Upper lobe of left lung (tissue), 6 donors: ENCODE results near the gene TENM3. TPM values are rescaled to one million over a fixed set of nuclear protein-coding genes. Genes with fewer than 3 reads are reported as not detected.
A peak's percentile ranks its signal among the peaks of the same experiment; 100 is the strongest.

Source experiments
- ATAC-seq, 2 donors: fragments of 200-7000 bp; cut with Tn5 transposase; one replicate each; pipeline ENCODE4 v1.9.1; 2022; ENCODE audit warnings: mild to moderate bottlenecking in 2 of 2, moderate library complexity in 2 of 2; ENCODE audit not compliant: low FRiP score in 2 of 2
- DNase-seq, 2 donors: peaks; one replicate each; pipeline ENCODE4 v3.0.0-alpha.2; 2019 to 2020
- H3K27ac ChIP-seq, 4 donors: fragments of 200-600 bp; sonication (generic); one replicate each; pipeline ENCODE4 v1.5.1; 2016 to 2019
- H3K27me3 ChIP-seq, 4 donors: fragments of 200-600 bp; sonication (generic); one replicate each; pipeline ENCODE4 v1.5.1; 2017 to 2019
- H3K36me3 ChIP-seq, 4 donors: fragments of 200-600 bp; sonication (generic); one replicate each; pipeline ENCODE4 v1.5.1; 2016 to 2019
- H3K4me1 ChIP-seq, 4 donors: fragments of 200-600 bp; sonication (generic); one replicate each; pipeline ENCODE4 v1.5.1; 2018 to 2019
- H3K4me3 ChIP-seq, 4 donors: fragments of 200-600 bp; sonication (generic); one replicate each; pipeline ENCODE4 v1.5.1; 2017 to 2019; ENCODE audit warnings: mild to moderate bottlenecking in 2 of 4, moderate library complexity in 1 of 4
- H3K9me3 ChIP-seq, 4 donors: fragments of 200-600 bp; sonication (generic); one replicate each; pipeline ENCODE4 v1.5.1; 2018 to 2019
- CTCF ChIP-seq, 6 experiments: fragments of 450-650 bp in 4 of 6; fragments of 200-600 bp in 2 of 6; sonication (generic) in 2 of 6; IDR thresholded peaks; one replicate each; pipeline ENCODE4 v1.5.1; 2016 to 2019; ENCODE audit warnings: antibody characterized with exemption in 6 of 6
- EP300 ChIP-seq, 4 donors: sonication (generic); formaldehyde crosslinking; IDR thresholded peaks; one replicate each; pipeline ENCODE4 v1.5.1; 2017; ENCODE audit warnings: antibody characterized with exemption in 4 of 4, control low read depth in 2 of 4
- POLR2A ChIP-seq, 4 donors: fragments of 450-650 bp; IDR thresholded peaks; one replicate each; pipeline ENCODE4 v1.5.1; 2016 to 2017; ENCODE audit warnings: antibody characterized with exemption in 4 of 4, mild to moderate bottlenecking in 2 of 4
- POLR2AphosphoS5 ChIP-seq, 2 donors: sonication (generic); formaldehyde crosslinking; IDR thresholded peaks; one replicate each; pipeline ENCODE4 v1.5.1; 2017; ENCODE audit warnings: antibody characterized with exemption in 2 of 2
- WGBS, 2 donors: methylation state at CpG; one replicate each; pipeline ENCODE4 v1.1.5; 2017 to 2018; 5-methylcytosine and 5-hydroxymethylcytosine counted together
- total RNA-seq, 6 donors: library from RNA; depleted of rRNA in 4 of 6; stranded (reverse); fragments of >200 nt in 4 of 6; gene quantifications; one replicate each; pipeline versions ENCODE4 v1.1.0 to v1.2.1, GENCODE V29; 2016 to 2021
- donor health status: DM: no; HTN: no; CAD: no; lungs with moderate emphysema.
- donor health status: DM: no; HTN: yes; CAD: no; lungs with severe emphysema.

TENM3 gene
- total RNA-seq, 6 donors from 2014 or later = 0.33 to 7.1 (median 1.1) TPM

GRCh38 chr4:182449930-182450439 lies 206.8 kb downstream of the TENM3 start:
- H3K4me3 ChIP-seq = peak overlapping the region in 1 of 4 donors; percentile 59
- TF ChIP-seq POLR2A (IDR thresholded peaks at IDR 0.05) = no peak
- TF ChIP-seq CTCF (IDR thresholded peaks at IDR 0.05) = no peak
- no peak for TF ChIP-seq EP300 (IDR thresholded peaks at IDR 0.05)
- TF ChIP-seq POLR2AphosphoS5 (IDR thresholded peaks at IDR 0.05) = no peak
- H3K4me1 ChIP-seq = peaks cover 16 to 25% (median 18%) of the 10 kb centered on the region in 4 donors
- H3K36me3 ChIP-seq = no peaks in the 10 kb centered on the region
- no peaks in the 10 kb centered on the region for H3K9me3 ChIP-seq
- peaks cover 0 to 34% (median 12%) of the 10 kb centered on the region in 4 donors for H3K27me3 ChIP-seq
- no peak for DNase-seq
- no peak for ATAC-seq
- 8 to 14% methylated on average over 4 of the region's 4 CpGs for WGBS, 2 donors
- no peak overlapping the region for H3K27ac ChIP-seq

GRCh38 chr4:182451441-182451840 lies 208.2 kb downstream of the TENM3 start:
- H3K27me3 ChIP-seq = peaks cover 0 to 34% (median 12%) of the 10 kb centered on the region in 4 donors
- 68 to 78% methylated on average over 4 of the region's 4 CpGs for WGBS, 2 donors
- no peaks in the 10 kb centered on the region for H3K36me3 ChIP-seq
- H3K27ac ChIP-seq = no peak overlapping the region
- H3K4me3 ChIP-seq = no peak overlapping the region
- no peak for ATAC-seq
- TF ChIP-seq POLR2AphosphoS5 (IDR thresholded peaks at IDR 0.05) (no peak), EP300 (IDR thresholded peaks at IDR 0.05) (no peak), CTCF (IDR thresholded peaks at IDR 0.05) (no peak), POLR2A (IDR thresholded peaks at IDR 0.05) (no peak)
- no peak for DNase-seq
- peaks cover 16 to 25% (median 18%) of the 10 kb centered on the region in 4 donors for H3K4me1 ChIP-seq
- no peaks in the 10 kb centered on the region for H3K9me3 ChIP-seq

GRCh38 chr4:182453830-182454229 lies 210.6 kb downstream of the TENM3 start:
- DNase-seq (no peak), ATAC-seq (no peak)
- peaks cover 7 to 15% (median 10%) of the 10 kb centered on the region in 4 donors for H3K4me1 ChIP-seq
- H3K27ac ChIP-seq = no peak overlapping the region
- peaks cover 0 to 23% (median 3%) of the 10 kb centered on the region in 4 donors for H3K27me3 ChIP-seq
- WGBS, 2 donors = 73 to 78% methylated on average over 2 of the region's 2 CpGs
- TF ChIP-seq POLR2AphosphoS5 (IDR thresholded peaks at IDR 0.05) (no peak), POLR2A (IDR thresholded peaks at IDR 0.05) (no peak), EP300 (IDR thresholded peaks at IDR 0.05) (no peak), CTCF (IDR thresholded peaks at IDR 0.05) (no peak)
- H3K9me3 ChIP-seq = no peaks in the 10 kb centered on the region
- no peak overlapping the region for H3K4me3 ChIP-seq
- no peaks in the 10 kb centered on the region for H3K36me3 ChIP-seq

- no peak overlapping the region for H3K27ac ChIP-seq
- H3K27me3 ChIP-seq = peaks cover 0 to 21% (median 2%) of the 10 kb centered on the region in 4 donors
- WGBS, 2 donors = 46 to 47% methylated on average over 6 of the region's 6 CpGs
- peaks cover 3 to 8% (median 6%) of the 10 kb centered on the region in 4 donors for H3K4me1 ChIP-seq
- H3K36me3 ChIP-seq = no peaks in the 10 kb centered on the region
- H3K4me3 ChIP-seq = no peak overlapping the region
- DNase-seq = no peak
- no peaks in the 10 kb centered on the region for H3K9me3 ChIP-seq
- ATAC-seq = no peak
- TF ChIP-seq POLR2AphosphoS5 (IDR thresholded peaks at IDR 0.05) (no peak), CTCF (IDR thresholded peaks at IDR 0.05) (no peak), POLR2A (IDR thresholded peaks at IDR 0.05) (no peak), EP300 (IDR thresholded peaks at IDR 0.05) (no peak)
Measured at GRCh38 chr4:182454440-182455013, 211.3 kb downstream of the TENM3 start.

- no peaks in the 10 kb centered on the region for H3K4me1 ChIP-seq
- no peak overlapping the region for H3K27ac ChIP-seq
- TF ChIP-seq CTCF (IDR thresholded peaks at IDR 0.05) (no peak), POLR2A (IDR thresholded peaks at IDR 0.05) (no peak), POLR2AphosphoS5 (IDR thresholded peaks at IDR 0.05) (no peak), EP300 (IDR thresholded peaks at IDR 0.05) (no peak)
- H3K9me3 ChIP-seq = no peaks in the 10 kb centered on the region
- no peaks in the 10 kb centered on the region for H3K36me3 ChIP-seq
- no peak for ATAC-seq
- H3K4me3 ChIP-seq = no peak overlapping the region
- no peak for DNase-seq
- no peaks in the 10 kb centered on the region for H3K27me3 ChIP-seq
- WGBS, 2 donors = 44 to 49% methylated on average over 5 of the region's 5 CpGs
Measured at GRCh38 chr4:182465114-182465513, 221.9 kb downstream of the TENM3 start.
